ENCODE measurements around the gene PARVA.

- no peak for TF ChIP-seq CTCF (IDR thresholded peaks at IDR 0.05)
- TF ChIP-seq POLR2A (IDR thresholded peaks at IDR 0.05): no peak
These were observed 25.3 kb downstream of the PARVA start for GRCh38 chr11:12402691-12403120.

All from sigmoid colon (tissue), 3 donors.